Erythroblast (primary cell): ENCODE data around the gene JAK2.

Experiments
- GATA1 ChIP-seq: IDR thresholded peaks from 2 replicates; pipeline ENCODE4 v1.6.1; 2011; ENCODE audit warnings: low read depth, mild to moderate bottlenecking, control low read depth, low read length, moderate library complexity
- POLR2A ChIP-seq: IDR thresholded peaks from 2 replicates; pipeline ENCODE4 v1.6.1; 2011; ENCODE audit warnings: mild to moderate bottlenecking, low read length

- no peak for TF ChIP-seq POLR2A
- no peak for TF ChIP-seq GATA1
These were observed 11.8 kb upstream of the JAK2 start for GRCh38 chr9:4973246-4973645.
